IPS-15b (cell line): Measurements from ENCODE around the gene ZSCAN20.

Experiments
- H3K27me3 ChIP-seq: one replicate; pipeline ENCODE4 v1.6.1; 2013; ENCODE audit warnings: low read length; ENCODE audit not compliant: control insufficient read depth, insufficient read depth
- H3K36me3 ChIP-seq: one replicate; pipeline ENCODE4 v1.6.1; 2013; ENCODE audit warnings: low read length; ENCODE audit not compliant: control insufficient read depth, insufficient read depth
- H3K4me1 ChIP-seq: one replicate; pipeline ENCODE4 v1.6.1; 2013; ENCODE audit warnings: mild to moderate bottlenecking, low read length; ENCODE audit not compliant: control insufficient read depth, insufficient read depth
- H3K4me3 ChIP-seq: one replicate; pipeline ENCODE4 v1.5.1; 2013; ENCODE audit warnings: low read depth, low read length
- H3K9ac ChIP-seq: one replicate; pipeline ENCODE4 v1.6.1; 2013; ENCODE audit warnings: low read depth, mild to moderate bottlenecking, low read length
- H3K9me3 ChIP-seq: one replicate; pipeline ENCODE4 v1.6.1; 2013; ENCODE audit warnings: mild to moderate bottlenecking, low read length; ENCODE audit not compliant: control insufficient read depth, insufficient read depth

The ZSCAN20 gene

GRCh38 chr1:33517596-33518250 lies 45.3 kb downstream of the ZSCAN20 start:
- Histone ChIP-seq H3K27me3 (no peaks in the 10 kb centered on the region), H3K9ac (no peak overlapping the region), H3K36me3 (no peaks in the 10 kb centered on the region), H3K4me1 (no peaks in the 10 kb centered on the region), H3K9me3 (no peaks in the 10 kb centered on the region), H3K4me3 (no peak overlapping the region)

DNA sequence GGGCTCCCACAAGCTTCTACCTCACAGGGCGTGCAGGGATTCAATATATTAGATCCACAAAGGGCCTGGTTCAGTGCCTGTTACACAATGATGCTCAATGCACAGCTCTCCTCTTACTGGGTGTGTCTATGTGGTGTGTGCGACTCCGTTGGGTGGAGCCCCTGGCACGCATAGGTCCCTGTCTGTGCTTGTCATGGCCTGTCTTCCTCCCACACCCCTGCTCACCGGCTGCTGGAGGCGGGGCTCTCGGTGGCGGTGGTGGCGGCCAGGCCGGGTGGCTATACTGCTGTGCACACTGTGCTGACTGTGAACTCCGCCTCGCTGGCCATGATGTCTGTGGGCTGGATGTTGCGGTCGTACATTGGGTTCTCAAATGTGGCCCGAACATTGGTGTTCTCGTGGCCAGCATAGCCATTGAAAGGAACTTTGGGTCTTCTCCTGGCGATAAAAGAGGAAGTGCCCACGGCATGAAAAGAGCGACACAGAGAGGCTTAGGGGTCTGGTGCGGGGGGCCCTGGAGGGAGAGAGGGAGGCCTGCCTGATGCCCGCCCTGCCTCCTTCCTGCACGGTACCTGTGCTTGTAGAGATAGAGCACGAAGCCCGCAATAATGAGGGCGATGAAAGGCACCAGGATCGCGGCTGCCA lies 46.9 kb downstream of the ZSCAN20 start:
- Histone ChIP-seq H3K27me3 (no peaks in the 10 kb centered on the region), H3K9ac (no peak overlapping the region), H3K36me3 (no peaks in the 10 kb centered on the region), H3K9me3 (no peaks in the 10 kb centered on the region), H3K4me1 (no peaks in the 10 kb centered on the region), H3K4me3 (no peak overlapping the region)

DNA sequence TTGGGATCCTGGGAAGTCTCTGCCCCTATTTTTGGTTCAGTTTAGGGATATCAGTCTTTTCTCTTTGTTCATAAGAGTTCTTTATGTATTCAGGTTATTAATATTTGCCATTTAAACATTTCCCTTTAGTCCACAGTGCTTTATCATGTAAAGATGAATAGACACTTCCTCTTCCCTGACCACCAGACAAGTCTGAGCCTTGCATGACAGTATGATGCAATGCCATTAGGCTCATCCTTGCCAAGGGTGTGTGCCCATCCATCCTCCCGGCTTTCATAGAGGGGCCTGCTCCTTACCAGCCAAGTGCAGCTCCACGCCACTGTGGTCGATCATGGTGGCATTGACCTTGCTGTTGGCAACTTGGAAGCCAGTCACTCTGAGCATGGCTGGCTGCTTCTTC lies 52.1 kb downstream of the ZSCAN20 start:
- no peak overlapping the region for H3K9ac ChIP-seq
- no peaks in the 10 kb centered on the region for H3K4me1 ChIP-seq
- H3K4me3 ChIP-seq, result no peak overlapping the region
- no peaks in the 10 kb centered on the region for H3K27me3 ChIP-seq
- no peaks in the 10 kb centered on the region for H3K36me3 ChIP-seq
- H3K9me3 ChIP-seq, result no peaks in the 10 kb centered on the region

- no peaks in the 10 kb centered on the region for H3K27me3 ChIP-seq
- H3K4me1 ChIP-seq, result no peaks in the 10 kb centered on the region
- no peak overlapping the region for H3K9ac ChIP-seq
- no peaks in the 10 kb centered on the region for H3K9me3 ChIP-seq
- no peaks in the 10 kb centered on the region for H3K36me3 ChIP-seq
- no peak overlapping the region for H3K4me3 ChIP-seq
These were observed 55.5 kb downstream of the ZSCAN20 start for GRCh38 chr1:33527934-33528333.

DNA sequence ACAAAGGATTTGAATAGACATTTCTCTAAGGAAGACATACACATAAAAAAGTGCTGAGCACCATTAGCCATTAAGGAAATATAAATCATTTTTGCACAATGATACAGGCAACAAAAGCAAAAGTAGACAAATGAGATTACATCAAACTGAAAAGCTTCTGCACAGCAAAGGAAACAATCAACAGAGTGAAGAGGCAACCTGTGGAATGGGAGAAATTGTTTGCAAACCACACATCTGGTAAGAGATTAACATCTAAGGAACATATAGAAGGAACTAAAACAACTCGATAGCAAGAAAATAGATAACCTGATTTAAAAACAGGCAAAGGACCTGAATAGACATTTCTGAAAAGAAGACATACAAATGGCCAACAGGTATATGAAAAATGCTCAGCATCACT lies 57.5 kb downstream of the ZSCAN20 start:
- H3K36me3 ChIP-seq, result no peaks in the 10 kb centered on the region
- H3K9me3 ChIP-seq, result no peaks in the 10 kb centered on the region
- H3K4me1 ChIP-seq, result no peaks in the 10 kb centered on the region
- no peak overlapping the region for H3K4me3 ChIP-seq
- H3K27me3 ChIP-seq, result no peaks in the 10 kb centered on the region
- H3K9ac ChIP-seq, result no peak overlapping the region

- H3K36me3 ChIP-seq, result no peaks in the 10 kb centered on the region
- H3K9ac ChIP-seq, result no peak overlapping the region
- H3K27me3 ChIP-seq, result no peaks in the 10 kb centered on the region
- H3K4me3 ChIP-seq, result no peak overlapping the region
- no peaks in the 10 kb centered on the region for H3K9me3 ChIP-seq
- no peaks in the 10 kb centered on the region for H3K4me1 ChIP-seq
These were observed 59.8 kb downstream of the ZSCAN20 start for GRCh38 chr1:33532250-33532649.

DNA sequence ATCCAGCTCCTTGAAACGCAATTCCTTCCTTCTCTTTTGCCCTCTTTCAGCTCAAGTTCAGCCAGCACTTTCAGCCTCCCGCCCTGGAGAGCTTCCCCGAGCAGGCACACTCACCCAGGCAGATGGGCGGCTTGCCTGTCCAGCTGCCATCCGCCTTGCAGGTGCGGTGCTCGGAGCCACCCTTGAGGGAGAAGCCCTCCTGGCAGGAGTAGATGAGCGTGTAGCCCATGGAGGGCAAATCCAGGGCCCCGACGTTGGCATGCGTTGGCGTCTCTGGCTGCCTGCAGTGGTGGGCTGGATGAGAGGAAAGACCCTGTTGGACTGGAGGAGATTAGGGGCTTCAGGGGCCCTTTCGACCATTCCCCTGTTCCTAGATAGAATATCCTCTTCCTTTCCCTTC lies 60.5 kb downstream of the ZSCAN20 start:
- Histone ChIP-seq H3K36me3 (no peaks in the 10 kb centered on the region), H3K4me3 (no peak overlapping the region), H3K9me3 (no peaks in the 10 kb centered on the region), H3K27me3 (no peaks in the 10 kb centered on the region), H3K4me1 (no peaks in the 10 kb centered on the region), H3K9ac (no peak overlapping the region)

GRCh38 chr1:33535334-33535733 lies 62.9 kb downstream of the ZSCAN20 start:
- H3K9ac ChIP-seq, result no peak overlapping the region
- no peaks in the 10 kb centered on the region for H3K4me1 ChIP-seq
- H3K36me3 ChIP-seq, result no peaks in the 10 kb centered on the region
- no peaks in the 10 kb centered on the region for H3K9me3 ChIP-seq
- H3K27me3 ChIP-seq, result no peaks in the 10 kb centered on the region
- no peak overlapping the region for H3K4me3 ChIP-seq

DNA sequence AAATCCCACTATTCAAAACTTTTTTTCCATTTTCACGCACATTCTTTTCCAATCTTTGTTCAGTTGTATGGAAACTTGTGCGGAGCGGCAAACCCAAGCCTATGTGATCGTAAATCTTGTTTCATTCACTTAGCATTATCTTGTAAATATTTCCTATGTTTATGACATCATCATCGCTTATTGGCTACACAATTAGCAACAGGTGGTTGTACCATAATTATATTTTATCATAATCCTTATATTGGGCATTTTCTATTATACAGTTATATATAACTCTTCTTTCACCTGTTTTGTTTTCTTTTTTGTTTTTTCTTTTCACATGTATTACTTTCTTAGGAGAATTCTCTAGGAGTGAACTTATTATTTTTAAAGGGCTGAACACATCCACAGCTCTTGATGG lies 65.4 kb downstream of the ZSCAN20 start:
- Histone ChIP-seq H3K36me3 (no peaks in the 10 kb centered on the region), H3K9me3 (no peaks in the 10 kb centered on the region), H3K27me3 (no peaks in the 10 kb centered on the region), H3K9ac (no peak overlapping the region), H3K4me1 (no peaks in the 10 kb centered on the region), H3K4me3 (no peak overlapping the region)

DNA sequence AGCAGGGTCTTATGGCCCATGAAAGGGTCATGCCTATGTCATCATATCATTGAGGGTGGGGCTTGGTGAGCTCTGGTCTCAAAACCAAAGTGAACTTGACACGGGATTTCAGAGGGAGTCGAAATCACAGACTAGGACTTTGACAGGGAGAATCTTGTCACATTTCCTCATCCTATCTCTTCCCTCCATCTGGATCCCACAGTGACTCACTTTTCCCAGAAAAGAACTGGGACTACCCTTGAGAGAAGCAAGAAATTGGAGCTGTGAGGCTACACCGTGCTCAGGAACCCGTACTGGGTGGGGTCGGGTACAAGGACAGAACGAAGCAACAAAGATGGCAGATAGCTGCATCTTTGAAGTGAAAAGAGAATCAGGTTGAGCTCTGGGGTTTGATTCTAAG lies 69.5 kb downstream of the ZSCAN20 start:
- Histone ChIP-seq H3K36me3 (no peaks in the 10 kb centered on the region), H3K27me3 (no peaks in the 10 kb centered on the region), H3K4me3 (no peak overlapping the region), H3K9me3 (no peaks in the 10 kb centered on the region), H3K4me1 (no peaks in the 10 kb centered on the region), H3K9ac (no peak overlapping the region)
